ENCODE results near the gene ABCC2.
"Not testable (repeated sequence)": the region's sequence is repeated elsewhere in the genome, so short reads cannot be mapped to it uniquely, and the experiment has no call there.

The ABCC2 gene

GRCh38 chr10:99859585-99859984 lies 77.1 kb downstream of the ABCC2 start:
- Histone ChIP-seq H3K4me3 (no peak overlapping the region), H3K27ac (no peak overlapping the region)
- no peak for DNase-seq (ENCODE audit: low spot score)
- no peak for TF ChIP-seq CTCF (IDR thresholded peaks at IDR 0.05)

- Histone ChIP-seq H3K4me3 (no peak overlapping the region), H3K27ac (no peak overlapping the region)
- no peak for TF ChIP-seq CTCF (IDR thresholded peaks at IDR 0.05)
- DNase-seq (ENCODE audit: low spot score): no peak
Observed at GRCh38 chr10:99860466-99860865, 78.0 kb downstream of the ABCC2 start.

GRCh38 chr10:99863535-99864240 lies 81.2 kb downstream of the ABCC2 start:
- not testable (repeated sequence) for DNase-seq (ENCODE audit: low spot score)

GRCh38 chr10:99867250-99867649 lies 84.8 kb downstream of the ABCC2 start:
- not testable (repeated sequence) for DNase-seq (ENCODE audit: low spot score); H3K27ac ChIP-seq; H3K4me3 ChIP-seq

More at GRCh38 chr10:99863535-99864240, 81.2 kb downstream of the ABCC2 start:
- not testable (repeated sequence) for H3K4me3 ChIP-seq, H3K27ac ChIP-seq

- DNase-seq (ENCODE audit: low spot score): no peak
- no peak for TF ChIP-seq CTCF (IDR thresholded peaks at IDR 0.05)
Observed at GRCh38 chr10:99869581-99870122, 87.2 kb downstream of the ABCC2 start.

GRCh38 chr10:99870123-99870730 lies 87.8 kb downstream of the ABCC2 start:
- Histone ChIP-seq H3K27ac (no peak overlapping the region), H3K4me3 (no peak overlapping the region)
- no peak for TF ChIP-seq CTCF (IDR thresholded peaks at IDR 0.05)
- no peak for DNase-seq (ENCODE audit: low spot score)

More at GRCh38 chr10:99869581-99870122, 87.2 kb downstream of the ABCC2 start:
- Histone ChIP-seq H3K27ac (no peak overlapping the region), H3K4me3 (no peak overlapping the region)

GRCh38 chr10:99872367-99873162 lies 90.1 kb downstream of the ABCC2 start:
- H3K27ac ChIP-seq: no peak overlapping the region
- TF ChIP-seq CTCF (IDR thresholded peaks at IDR 0.05): no peak
- DNase-seq (ENCODE audit: low spot score): no peak
- H3K4me3 ChIP-seq: no peak overlapping the region

All from coronary artery (tissue), 2 donors.